Activated CD4-positive, alpha-beta T cell treated with anti-CD3 and anti-CD28 coated beads, Interleukin-2, Interleukin-4, amounts not matched to agents 100 ng/mL and 50 ng/mL, durations not matched to agents 16 hours and 8 hours (primary cell): ENCODE results near the gene SPECC1.
"Not testable (repeated sequence)": the region's sequence is repeated elsewhere in the genome, so short reads cannot be mapped to it uniquely, and the experiment has no call there.

Source experiments
- DNase-seq: peaks from one replicate; pipeline ENCODE4 v3.0.0-alpha.2; 2020; ENCODE audit warnings: low spot score

The SPECC1 gene

DNA sequence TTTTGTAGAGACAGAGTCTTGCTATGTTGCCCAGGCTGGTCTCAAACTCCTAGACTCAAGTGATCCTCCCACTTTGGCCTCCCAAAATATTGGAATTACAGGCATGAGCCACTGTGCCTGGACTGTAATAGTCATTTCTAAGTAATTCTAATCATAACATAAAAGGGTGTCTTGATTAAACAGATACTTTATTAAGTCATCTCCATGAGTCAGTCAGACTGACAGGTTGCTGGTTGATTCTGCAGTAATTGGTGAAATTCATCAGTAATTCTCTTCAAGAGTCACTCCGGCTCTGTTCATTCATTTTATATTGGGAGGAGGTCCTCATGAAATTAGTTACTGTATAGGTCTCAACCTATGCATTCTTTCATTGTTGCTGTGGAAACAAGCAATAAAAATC is 85.6 kb downstream of the SPECC1 start:
- no peak for DNase-seq

DNA sequence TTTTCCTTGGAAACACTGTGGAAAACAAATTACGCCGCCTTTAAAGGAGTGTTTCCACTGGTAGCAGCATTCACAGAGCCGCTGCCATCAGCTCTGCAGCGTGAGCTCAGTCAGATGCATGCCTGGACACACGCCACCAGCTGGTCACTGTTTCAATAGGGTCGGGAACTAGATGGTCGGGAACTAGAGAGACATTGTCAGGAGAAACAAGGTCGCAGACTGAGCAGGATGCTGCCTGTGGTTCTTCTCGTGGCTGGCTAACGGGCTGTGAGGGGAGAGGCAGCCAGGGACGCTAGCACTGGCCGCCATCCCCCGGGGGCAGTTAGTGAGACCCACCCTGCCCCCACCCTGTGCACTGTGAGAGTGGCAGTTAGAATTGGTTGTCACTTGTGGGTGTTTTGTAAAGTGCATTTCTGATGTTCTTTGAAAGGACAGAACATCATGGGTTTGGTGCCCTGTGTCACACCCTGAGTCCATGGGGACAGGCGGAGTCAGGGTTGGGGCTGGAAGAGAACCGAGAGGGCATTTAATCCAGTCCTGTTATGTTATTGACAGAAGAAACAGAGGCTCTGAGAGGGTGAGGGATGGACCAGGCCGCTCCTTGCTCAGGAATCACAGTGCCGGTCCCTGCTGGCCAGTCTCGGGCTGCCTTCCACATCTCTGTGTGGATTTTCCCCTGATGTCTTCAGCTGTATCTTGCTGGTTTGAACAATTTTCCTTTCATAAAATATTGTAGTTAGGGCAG is 86.3 kb downstream of the SPECC1 start:
- no peak for DNase-seq

DNA sequence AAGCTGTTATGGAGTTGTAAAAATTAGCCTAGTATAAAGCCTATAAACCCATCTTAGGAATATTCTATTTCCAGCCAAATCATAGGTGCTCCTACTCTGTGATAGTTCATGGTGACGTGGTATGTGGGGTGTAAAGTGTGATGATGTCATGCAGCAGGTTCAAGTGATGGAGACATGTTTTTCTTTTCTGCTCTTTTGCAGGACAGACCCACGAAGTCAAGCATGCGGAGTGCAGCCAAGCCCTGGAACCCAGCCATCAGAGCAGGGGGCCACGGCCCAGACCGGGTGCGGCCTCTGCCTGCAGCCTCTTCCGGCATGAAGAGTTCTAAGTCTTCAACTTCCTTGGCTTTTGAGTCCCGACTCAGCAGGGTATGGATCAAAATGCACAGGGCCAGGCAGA is 87.3 kb downstream of the SPECC1 start:
- DNase-seq, result no peak

DNA sequence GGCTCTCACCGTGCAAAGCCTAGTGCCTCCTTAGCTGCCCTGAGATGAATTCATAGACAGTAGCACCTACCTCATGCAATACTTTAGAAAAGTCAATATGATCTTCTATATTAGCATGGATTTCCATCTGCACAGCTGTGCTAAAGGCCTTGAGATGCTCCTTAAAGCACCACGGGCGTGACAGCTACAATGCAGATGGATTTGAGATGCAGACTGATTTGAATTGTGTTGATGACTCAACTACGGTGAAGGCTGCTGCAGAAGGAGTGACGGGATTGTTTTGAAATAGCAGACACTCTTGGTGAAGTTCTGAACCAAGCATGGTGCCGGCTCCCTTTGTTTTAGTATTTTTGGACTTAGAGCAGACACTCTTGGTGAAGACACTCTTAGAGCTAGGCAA is 88.2 kb downstream of the SPECC1 start:
- no peak for DNase-seq

DNA sequence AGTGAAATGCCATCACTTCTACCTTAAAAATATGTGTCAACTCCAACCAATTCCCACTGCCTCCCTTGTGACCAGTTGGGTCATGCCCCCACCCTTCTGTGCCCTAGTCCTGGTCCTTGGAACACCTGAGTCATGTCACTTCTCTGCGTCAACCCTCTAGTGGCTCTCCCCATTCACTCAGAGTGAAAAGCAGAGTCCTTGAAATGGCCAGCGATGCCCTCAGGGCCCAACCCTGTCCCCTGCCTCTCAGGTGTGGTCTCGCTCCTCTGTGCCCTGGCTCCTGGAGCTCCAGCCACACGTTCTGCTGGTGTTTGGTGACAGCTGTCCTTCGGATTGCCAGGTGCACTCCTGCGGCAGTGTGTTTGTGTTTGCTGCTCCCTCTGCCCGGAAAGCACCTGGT is 89.2 kb downstream of the SPECC1 start:
- no peak for DNase-seq

DNA sequence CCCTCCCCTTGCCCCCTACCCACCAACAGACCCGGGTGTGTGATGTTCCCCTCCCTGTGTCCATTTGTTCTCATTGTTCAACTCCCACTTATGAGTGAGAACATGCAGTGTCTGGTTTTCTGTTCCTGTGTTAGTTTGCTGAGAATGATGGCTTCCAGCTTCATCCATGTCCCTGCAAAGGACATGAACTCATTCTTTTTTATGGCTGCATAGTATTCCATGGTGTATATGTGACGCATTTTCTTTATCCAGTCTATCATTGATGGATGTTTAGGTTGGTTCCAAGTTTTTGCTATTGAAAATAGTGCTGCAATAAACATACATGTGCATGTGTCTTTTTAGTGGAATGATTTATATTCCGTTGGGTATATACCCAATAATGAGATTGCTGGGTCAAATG is 91.6 kb downstream of the SPECC1 start:
- not testable (repeated sequence) for DNase-seq

DNA sequence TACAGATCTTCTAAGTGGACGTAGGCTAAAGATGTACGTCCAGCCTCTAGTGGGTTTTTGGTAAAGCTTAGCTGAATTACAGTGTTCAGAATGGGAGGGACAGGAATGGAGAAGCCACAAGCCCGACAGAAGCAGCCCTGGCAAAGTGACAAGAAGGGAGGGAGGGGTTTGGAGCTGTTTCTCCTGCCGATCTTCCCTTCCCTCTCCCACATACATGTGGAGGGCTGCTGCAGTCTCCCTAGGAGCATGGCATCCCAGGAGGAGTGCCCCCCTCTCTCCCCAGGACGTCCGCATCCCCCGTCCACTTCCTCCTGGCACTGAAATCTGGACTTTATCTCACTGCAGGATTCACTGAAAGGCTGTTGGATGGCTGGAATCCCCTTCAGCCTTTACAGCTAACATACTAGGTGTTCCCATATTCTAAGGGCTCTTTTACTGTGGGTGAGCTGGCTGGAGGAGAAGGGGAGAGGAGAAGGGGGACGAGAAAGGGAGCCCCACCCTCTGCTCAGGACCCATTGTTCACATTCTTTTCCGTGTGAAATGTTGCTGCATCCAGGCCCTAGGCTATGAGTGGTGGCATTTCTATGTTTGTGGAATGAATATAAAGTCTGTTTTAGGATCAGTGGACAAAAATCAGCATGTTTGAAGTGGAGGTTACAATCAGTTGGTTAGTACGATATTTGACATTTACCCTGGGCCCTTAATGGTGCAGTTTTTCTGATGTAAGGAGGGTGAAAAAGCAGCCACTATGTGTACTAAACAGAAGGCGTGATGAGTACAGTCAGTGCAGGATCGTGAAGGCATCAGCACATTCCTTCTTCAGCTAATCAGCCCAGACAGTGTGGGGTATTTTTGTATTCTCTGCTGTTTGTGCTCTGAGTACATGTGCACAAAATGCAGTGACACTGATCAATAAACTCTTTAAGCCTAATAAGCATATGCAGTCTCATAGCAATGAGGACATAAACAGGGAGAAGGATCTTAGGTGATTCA is 94.6 kb downstream of the SPECC1 start:
- no peak for DNase-seq

DNA sequence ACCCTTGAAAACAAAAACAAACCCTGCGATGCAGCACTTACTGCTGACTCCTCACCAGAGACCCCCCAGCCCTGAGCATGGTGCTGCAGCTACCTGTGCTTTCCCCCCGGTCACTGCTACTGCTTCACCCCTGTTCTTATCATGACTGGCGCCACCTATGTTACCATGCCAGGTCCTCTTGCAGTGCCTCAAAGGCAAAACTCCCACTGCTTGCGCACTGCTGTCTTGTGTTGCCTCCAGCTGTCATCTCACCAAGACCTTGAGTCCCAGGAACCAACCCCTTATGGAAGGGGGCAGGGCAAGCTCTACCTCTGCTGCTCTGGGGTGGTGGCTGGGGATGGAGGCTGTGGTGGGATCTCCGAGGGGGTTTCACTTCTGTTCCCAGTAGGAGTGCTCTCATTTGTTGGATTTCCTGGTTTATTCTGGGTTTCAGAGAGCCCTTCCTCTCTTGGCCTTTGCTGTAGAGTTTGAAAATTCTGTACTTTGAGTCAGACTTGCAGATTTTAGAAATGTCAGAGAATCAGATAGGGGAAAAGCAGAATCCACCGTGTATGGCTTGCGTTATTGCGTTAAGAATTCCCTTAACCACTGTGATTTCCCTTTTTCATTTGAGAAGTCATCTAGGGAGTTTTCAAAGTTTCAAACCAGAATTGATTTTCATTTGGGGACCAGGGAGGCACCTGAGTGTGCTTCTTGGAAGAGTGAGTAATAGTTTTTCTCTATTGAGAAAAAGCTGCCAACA is 96.6 kb downstream of the SPECC1 start:
- no peak for DNase-seq

DNA sequence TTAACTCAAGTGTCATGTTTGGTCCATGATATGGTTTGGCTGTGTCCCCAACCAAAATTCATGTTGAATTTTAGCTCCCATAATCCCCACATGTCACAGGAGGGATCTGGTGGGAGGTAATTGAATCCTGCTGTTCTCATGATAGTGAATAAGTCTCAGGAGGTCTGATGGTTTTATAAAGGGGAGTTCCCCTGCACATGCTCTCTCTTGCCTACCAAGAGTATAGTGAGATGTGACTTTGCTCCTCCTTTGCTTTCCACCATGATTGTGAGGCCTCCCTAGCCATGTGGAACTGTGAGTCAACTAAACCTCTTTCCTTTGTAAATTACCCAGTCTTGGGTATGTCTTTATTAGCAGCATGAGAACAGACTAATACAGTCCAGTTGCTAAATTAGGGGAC is 97.3 kb downstream of the SPECC1 start:
- DNase-seq, result not testable (repeated sequence)

DNA sequence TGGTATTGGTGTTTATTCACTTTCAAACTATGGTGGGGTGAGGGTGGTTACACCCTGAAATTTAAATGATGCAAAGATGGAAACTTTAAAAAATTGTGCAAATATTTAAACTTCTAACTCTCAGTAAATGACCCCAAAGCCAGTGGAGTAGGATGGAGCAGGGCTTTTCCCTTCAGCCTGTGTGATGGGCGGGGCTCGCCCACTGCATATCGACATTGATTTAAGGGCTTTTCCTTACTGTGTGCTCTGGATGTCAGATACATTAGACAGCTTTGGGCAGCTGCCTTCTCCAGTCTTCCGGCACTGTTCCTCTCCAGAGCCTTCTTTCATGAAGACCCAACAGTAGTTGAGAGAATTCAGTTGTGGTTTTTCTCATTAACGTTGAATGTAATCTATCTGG is 99.9 kb downstream of the SPECC1 start:
- DNase-seq, result no peak

DNA sequence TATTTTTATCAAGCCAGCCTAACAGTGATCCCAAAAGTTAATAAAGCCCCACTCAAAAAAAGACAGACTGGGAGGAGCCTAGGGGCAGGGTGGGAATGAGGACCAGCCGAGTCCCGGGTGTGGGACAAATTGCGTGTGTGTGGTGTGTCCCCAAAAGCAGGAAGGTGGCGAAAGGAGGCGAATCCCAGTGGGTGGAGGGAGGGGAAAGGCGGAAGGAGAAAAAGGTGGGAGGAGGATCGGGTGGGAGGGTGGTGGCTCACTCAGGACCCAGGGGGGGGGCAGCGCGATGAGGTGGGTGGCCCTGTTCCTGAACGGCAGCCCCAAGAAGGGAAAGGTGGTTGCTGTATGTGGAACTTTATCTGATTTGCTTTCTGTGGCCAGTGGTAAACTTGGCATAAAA is 102.4 kb downstream of the SPECC1 start:
- no peak for DNase-seq

DNA sequence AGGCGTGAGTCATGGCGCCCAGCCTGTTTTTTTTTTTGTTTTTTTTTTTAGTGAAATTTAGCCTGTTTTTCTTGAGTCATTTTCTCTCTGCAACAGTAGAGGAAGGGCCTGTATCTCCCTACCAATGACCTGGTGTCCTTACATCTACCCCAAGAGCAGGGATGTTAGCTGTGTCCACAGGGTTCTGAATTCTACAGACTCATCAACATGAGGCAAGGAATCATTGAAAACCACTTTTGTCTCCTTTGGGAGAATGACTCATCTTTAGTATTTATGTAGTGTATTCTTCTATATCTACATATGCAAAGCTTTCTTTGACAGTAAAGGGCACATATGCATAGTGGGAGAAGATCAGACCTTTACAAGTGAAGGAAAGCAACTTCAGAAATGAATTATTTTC is 105.3 kb downstream of the SPECC1 start:
- no peak for DNase-seq

DNA sequence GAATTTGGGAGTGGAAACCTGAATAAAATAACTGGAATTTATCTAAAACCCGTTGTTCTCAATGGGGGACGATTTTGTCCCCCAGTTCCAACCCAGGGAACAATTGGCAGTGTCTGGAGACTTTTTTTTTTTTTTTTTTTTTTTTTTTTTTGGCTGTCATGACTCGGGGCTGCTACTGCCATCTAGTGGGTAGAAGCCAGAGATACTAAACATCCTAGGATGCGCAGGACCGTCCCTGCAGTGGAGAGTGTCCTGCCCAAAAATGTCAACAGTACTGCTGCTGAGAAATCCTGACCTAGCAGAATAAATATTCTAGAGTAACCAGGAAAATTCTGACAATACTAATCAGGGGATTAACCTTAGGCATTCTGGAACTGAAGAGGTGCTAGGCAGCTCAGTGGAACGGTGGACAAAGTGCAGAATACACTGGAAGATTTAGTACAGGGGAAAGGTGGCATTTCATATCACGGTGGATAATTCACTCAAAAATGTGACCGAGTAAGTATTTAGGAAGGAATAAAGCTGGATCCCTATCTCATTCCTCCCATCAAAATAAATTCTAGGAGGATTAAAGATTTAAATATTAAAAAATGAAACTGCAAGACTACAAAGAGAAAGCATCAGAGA is 107.6 kb downstream of the SPECC1 start:
- DNase-seq, result peak; percentile 59

DNA sequence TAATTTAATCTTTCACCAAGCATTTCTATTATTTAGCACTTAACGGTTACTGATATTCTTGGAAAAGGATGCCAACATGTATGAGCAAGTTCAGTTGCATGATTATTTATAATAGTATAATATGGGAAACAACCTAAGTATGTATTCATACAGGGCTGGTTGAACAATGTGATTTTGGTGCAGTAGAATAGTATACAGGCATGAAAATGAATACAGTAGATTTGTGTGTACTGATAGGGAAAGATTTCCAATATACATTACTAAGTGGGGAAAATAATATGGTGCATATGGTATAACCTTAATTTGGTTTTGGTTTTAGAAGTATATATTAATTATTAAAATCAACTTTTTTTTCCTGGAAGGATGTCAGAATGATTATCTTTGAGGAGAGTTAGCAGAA is 109.1 kb downstream of the SPECC1 start:
- DNase-seq, result no peak

DNA sequence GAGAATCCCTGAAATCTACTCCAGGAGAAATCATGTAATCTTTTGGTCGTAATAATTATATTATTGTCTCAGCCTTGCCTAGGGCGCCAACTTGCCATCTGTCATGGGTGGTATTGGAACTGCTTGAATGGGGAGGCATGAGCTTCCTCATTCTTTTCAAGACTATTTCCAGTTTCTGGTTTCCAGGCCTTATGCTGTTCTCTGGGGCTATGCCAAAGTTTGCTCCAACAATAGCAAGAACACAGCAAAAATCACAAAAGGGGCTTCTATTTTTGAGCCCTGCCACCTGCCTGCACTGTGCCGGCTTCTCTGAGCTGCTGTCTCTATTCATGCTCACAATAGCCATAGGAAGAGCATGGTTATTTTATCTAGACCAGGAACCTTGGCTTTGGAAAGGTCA is 111.7 kb downstream of the SPECC1 start:
- no peak for DNase-seq

DNA sequence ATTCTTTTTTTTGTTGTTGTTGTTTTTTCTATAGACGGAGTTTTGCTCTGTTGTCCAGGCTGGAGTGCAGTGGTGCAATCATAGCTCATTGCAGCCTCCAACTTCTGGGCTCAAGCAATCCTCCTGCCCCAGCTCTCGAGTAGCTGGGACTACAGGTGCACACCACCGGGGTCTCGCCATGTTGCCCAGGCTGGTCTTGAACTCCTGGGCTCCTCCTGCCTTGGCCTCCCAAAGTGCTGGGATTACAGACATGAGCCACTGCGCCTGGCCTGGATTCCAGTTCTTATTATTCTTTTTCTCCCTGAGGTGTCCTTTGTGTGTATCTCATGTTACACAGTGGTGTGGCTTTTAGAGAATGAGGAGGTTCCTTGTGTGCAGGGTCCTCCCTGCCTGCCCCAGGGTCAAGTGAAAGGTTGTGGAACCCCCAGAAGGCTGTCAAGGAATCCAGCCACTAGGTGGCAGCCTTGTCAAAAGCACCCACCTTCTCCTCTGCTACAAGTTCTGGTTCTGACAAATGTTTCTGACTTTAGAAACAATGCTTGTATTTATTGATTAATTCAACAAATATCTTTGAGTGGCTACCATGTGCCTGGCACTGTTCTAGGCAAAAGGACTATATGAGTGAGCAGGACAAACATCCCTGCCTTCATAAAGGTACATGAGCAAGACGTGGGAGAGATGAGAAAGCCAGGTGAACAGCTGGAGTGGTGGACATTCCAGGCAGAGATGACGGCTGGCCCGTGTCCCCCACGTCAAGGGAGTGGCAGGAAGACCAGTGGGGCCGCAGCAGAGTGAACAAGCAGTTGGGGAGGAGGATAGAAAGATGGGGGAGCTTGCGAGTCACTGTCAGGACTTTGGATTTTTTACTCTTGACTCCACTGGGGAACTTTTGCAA is 112.4 kb downstream of the SPECC1 start:
- DNase-seq, result peak; percentile 67

DNA sequence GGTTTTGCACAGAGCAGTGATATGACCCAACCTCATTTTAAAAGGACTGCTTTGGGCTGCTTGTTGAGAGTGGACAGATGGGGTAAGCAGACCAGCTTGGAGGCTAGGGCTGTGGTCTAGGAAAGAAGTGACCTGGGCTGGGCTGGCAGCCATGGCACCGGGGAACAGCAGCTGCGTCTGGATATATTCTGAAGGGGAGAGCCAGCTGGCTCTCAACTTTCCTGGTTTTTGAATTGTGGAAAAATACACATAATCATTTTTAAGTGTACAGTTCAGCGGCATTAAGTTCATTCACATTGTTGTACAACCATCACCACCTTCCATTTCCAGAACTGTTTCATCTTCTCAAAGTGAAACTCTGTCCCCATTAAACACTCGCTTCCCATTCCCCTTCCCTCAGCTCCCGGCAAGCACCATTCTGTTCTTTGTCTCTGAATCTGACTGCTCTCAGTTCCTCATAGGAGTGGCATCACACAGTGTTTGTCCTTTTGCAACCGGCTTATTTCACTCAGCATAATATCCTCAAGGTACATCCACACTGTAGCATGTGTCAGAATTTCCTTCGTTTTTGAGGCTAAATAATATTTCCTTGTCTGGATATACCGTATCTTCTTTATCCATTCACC is 113.2 kb downstream of the SPECC1 start:
- no peak for DNase-seq

DNA sequence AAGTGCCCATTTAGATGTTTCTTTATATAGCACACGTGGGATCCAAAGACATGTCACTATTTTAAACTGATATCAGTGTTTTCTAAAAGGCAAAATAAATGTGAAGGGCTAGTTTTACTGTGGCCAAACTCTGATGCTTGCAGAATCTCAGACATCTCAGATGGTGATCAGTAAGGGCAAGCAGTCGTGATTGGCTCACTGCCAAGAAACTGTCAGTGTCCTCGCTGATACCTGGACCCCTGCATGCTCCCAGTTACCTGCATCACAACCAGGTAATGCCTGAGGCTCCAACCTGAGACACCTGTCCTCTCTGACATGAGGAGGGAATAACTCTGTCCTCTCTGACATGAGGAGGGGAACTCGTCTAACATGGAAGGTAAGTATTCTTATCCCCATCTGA is 114.0 kb downstream of the SPECC1 start:
- no peak for DNase-seq

DNA sequence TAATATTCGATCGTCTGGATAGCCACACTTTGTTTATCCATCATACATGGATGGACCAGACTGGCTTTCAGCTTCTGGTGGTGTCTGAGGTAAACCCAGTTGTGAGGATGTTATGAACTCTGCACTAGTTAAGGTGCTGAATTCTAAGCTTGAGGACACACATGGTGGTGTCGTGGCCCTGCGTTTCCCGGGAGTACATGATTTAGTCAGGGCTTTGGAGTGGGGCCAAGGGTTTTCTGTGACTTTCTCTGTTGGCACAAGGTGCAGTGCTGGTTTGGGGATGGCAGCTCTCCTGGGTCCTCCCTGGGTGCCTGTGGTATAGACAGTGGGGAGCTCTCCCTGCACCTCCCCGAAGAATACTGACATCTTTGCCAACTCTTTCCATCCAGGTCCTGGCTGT is 116.6 kb downstream of the SPECC1 start:
- DNase-seq, result no peak

DNA sequence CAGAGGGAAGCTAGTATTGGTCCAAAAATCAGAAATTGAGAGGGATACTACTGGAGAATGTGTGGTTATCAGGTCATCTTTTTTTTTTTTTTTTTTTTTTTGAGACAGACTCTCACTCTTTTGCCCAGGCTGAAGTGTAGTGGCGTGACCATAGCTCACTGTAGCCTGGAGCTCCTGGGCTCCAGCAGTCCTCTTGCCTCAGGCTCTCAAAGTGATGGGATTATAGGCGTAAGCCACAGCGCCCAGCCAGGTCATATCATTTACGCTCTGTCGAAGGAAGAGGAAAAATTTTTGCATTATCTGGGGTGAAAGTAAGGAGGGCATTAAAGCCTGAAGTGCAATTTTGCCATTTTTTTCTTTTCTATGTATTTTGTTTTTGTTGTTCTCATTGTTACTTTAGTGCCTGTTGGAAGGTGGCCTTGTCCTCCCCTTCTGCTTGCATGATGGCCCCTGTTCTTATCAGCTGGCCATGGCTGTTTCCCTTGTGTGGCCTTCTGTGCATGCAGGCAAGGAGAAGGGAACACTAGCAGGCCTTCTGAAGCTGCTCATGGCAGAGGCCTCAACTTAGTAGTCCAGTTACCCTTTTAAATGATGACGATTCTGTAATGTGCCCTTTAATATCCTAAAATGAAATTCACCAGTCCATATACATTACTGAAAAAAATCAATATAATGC is 118.3 kb downstream of the SPECC1 start:
- no peak for DNase-seq
